Smooth muscle cell of the brain vasculature (primary cell): ENCODE data around the gene ADGRD1.

Experiments
- DNase-seq: peaks from one replicate; pipeline ENCODE4 v3.0.0-alpha.2; 2012; ENCODE audit warnings: low read depth, low spot score

ADGRD1 gene

DNA sequence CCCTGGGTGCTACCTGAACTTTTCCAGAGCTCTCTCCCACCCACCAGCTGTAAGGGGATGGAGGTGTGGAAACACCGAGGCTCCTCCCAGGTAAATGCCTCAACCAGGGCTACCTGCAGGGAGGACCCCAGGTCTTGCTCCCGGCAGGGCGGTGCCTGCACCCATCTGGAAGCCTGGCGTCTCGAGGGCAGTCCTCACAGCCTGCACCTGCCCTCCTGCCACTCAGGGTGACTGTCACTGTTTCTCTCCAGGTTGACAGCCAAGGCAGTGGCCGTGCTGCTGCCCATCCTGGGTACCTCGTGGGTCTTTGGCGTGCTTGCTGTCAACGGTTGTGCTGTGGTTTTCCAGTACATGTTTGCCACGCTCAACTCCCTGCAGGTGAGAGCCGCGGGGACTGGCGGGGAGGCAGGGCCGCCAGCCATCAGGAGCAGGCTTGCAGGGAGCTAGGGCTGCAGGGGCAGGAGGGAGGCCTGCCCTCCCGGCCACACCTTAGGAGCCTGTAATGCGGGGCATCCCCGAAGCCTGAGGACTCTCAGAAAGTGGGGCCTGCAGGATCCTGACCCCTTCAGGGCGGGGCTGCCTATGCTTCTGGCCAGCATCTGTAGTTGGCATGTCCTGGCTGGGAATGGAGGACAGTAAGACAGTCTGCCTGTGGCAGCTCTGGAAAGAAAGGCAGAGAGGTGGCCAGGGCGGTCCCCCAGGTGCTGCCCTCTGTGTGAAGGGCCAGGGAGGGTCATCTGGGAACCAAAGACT, 182.3 kb downstream of the ADGRD1 start:
- DNase-seq = no peak

DNA sequence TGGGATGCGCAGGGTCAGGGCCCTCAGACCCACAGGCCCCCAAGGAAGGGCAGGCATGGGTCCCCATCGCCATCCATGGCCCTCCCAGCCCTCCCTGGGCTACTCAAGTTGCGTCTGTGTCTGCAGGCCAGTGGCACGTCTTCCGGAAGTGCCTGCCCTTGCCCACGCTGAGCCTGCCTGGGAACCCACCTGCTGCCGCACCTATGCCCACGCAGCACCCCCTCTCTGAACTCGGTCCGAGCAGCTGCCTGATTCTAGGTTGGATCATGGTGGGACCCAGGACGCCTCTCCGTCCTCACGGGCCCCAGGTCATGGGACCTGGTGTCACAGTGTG, 182.8 kb downstream of the ADGRD1 start:
- DNase-seq = no peak

DNA sequence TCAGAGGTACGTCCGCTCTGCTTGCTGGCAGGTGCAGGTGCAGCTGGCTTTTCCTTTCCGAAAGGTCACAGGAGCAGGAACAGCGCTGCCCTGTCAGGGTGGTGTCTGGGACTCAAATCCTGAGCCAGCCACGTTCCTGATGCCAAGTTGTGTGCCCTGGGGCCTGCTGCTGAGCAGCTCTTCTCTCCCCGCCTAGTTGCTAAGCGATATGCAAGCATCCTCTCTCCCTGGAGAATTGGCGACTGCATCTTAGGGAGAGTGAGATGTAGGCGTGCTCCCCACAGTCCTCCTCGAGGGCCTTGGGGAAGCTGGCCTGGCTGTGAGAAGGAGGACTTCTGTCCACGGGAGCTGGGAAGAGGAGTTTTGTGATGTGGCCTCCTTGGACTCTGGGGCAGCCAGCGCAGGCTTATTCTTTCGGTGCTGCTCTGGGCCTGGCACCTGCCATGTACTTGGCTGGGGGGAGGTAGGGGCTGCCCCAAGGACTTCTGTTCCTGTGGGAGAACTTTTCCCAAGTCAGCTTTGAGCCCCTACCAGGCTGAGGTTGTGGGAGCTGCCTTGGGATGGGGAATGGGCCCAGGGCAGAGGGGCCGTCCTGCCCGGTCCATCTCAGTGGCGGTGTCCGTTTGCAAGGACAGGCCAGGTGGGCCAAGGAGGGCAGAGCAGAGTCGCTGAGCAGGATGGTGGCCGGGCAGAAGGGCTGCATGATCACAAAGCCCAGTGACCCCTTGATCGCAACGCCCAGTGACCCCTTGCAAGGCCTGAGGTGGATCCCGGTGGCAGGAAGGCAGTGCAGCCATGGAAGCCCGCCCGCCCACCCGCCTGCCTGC, 183.5 kb downstream of the ADGRD1 start:
- DNase-seq = no peak

DNA sequence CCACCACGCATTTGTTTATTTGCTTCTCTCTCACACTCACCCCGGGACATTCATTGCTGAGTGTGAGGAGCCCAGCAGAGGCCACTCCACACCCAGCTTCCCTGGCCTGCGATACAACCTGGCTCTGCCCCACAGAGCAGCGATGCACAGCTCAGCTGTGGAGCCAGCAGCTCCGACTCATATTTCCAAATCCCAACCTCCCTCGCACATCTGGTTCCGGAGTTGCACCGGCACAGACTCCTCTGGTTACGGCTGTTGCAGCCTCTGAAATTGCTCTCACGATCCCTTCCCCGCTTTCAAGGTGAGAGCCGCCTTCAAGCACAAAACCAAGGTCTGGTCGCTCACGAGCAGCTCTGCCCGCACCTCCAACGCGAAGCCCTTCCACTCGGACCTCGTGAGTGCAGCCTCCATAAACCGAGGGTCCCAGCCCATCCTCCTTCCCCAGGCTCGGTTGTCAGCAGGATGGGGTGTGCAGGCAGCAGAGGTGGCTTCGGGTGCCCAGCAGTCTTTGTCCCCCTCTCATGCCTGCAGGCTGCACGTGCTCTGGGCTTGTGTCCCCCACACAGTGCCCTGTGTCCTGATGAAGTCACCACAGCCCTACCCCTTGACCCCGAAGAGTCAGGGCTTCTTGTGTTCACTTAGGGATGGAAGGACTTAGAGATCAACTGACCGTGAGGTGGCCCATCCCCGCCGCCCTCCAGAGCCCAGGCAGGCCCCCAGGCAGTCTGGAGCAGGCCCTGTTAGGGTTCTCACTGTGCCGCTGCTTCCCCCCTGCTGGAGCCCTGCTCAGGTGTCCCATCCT, 184.3 kb downstream of the ADGRD1 start:
- no peak for DNase-seq

DNA sequence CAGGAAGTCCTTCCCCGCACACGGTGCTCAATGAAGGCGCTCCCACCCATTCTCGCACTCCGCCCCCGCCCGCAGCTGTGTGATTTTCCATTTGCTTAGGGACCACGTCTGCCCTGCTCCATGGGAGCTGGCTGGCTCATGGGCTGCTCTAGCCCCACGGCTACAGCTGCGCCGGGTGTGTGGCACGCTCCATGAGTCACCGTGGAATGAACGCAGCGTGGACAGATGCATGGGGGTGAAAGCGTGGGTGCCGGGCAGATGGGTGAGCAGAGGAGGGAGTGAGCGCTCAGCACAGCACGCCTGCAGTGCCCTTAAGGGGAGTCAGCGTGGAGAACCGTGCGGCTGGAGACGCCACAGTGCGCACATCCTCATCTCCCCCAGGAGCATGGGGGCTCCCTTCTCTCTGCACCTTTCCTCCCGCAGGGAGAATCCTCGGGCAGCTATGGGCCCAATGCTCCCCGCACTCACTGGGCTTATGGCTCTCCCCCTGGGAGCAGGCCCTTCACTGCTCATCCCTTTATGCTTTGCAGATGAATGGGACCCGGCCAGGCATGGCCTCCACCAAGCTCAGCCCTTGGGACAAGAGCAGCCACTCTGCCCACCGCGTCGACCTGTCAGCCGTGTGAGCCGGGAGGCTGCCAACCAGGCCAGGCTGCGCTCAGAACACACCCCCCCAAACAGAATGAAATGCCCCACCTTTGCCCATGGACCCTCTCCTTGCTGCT, 185.1 kb downstream of the ADGRD1 start:
- no peak for DNase-seq

DNA sequence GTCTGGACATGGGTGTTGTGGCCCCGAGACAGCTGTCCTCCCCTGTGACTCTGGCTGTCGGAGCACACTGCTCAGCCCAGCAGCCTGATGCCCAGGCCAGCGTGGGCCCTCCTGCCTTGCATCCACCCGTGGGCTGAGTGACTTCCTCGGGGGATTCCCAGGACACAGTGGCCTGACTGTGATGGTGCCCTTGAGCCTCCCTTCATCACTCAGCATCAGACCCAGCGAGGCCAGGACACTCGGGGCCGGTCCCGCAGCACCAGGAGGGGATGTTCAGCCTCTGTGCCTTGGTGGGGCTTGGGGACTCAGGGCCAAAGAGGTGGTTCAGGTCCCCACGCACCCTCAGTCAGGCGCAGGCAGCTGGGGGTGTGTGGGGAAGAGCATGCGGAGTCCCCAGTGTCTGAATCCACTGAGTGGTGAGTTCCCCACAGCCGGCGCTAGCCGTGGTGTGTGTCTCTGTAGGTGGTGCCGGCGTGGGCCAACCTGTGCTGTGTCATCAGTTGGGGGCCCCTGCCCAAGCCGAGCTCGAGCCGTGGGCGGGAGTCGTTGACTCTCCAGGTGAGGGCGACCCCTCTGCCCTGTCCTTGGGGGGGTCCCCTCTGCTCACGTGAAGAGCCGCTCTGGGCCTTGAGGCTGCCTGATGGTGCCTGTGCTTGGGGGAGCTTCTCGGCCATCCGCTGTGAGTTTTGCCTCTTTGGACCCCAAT, 185.8 kb downstream of the ADGRD1 start:
- DNase-seq = no peak

DNA sequence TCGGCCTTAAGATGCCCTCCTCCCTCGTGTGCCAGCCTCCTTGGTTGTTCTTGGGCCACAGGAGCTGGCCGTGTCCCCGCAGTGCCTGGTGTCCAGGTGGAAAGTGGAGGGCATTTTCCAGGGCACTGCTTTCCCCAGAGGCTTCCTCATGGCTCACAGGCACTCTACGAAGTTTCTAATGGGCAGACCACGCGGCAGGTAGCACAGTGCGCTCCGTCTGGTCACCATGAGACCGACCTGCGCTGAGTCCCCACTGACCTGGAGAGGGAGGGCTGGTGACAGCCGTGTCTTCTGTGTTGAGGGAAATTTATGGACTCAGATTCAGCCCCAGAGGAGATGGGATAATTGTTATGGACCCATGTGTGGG, 186.3 kb downstream of the ADGRD1 start:
- no peak for DNase-seq

DNA sequence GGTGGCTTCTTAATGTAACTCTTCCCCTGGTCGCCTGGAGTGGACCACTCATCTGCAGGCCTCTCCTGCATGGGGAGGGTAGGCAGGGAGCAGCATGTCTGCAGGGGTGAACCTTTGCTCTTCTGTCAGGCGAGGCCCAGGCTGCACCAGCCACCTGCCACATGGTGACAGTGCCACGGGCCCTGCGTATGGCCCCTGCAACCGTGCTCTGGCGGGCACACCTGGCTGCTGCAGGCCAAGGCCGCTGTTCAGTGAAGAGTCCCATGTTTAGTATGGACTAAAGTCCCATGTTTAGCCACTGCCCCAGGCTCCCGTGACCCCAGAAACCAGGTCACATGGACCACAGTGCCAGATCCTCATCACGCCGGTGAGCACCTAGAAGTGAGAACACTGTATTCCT, 187.0 kb downstream of the ADGRD1 start:
- no peak for DNase-seq

DNA sequence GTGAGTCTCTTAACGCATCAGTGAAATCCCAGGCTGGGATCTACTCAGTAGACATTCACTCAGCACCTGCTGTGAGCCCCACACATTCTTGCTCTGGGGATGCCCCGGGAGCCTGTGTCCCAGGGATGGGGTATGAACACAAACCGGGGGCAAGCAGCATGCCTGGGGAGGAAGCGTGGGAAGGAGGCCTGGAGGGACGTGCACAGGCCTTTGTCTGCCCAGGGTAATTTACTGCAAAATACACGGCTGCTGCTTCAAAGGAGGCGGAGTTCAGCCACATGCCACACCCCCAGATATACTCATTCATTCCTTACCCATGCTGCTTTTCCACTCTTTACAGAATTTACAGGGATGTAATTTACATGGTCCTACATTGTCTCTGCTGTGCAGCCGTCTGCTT, 187.8 kb downstream of the ADGRD1 start:
- no peak for DNase-seq

DNA sequence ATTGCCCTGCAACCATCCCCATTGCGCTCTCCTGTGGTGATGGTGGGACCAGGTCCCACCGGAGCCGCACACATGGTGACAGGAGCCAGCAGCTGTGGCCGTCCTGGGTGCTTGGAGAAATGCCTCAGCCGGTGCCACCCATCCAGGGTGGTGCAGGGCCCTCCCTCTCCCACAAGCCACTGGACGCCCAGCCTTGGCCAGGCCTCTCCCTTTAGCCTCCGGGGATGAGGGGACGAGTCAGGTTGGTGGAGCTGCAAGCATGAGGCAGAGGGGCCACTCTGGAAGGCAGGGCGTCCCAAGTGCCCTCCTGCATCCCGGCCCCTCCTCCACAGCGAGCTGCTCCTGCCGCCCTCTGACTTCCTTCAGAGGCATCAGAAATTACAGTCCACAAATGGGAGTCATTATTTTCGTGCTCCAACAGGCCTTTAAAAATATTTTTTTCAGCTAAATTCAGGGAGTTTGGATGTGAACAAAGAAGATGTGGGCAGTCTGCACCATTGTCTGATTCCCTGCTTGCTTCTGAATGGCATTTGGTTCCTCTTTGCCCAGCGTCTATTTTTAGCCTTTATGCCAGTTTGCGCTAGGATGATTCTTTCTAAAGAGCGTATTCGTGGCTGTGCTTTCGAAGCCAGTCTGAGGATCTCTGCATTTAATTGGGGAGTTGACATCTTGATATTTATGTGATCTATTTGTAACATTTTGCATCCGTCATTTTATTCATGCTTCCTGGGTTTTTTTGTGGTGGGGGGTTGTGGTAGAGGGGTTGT, 189.4 kb downstream of the ADGRD1 start:
- no peak for DNase-seq

DNA sequence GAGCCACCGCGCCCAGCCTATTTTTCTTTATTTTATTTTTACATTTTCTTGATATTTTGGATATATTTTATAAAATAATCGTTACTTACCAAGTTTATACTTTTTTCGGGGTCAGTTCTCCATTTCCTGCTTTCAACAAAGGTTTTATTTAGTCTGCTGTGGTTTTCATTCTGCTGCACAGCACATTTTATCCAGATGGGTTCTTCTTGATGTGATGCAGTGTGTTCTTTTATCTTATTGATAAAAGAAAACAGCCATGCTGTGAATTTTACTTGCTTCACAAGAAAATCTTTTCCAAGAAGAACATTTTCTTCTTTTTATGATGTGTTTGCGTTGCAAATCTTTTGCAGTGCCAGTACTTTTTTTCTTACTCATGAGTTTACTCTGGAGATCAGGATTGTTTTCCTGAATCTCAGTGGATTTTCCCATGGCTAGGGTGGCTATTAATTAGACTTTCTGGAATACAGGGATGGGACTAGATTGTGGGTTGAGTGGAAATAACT, 192.5 kb downstream of the ADGRD1 start:
- DNase-seq = no peak

DNA sequence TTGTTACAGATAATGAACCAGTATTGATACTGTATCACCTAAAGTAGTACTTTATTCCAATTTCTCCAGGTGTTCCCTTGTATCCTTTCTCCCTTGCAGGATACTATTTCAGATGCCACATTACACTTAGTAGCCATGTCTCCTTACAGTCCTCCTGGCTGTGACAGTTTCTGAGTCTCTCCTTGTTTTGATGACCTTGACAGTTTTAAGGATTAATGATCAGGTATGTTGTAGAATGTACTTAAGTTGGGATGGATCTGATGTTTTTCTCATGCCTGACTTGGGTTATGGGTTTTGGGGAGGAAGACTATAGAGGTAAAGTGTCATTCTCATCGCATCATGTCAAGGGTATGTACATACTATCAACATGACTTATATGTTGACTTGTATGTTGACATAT, 193.6 kb downstream of the ADGRD1 start:
- no peak for DNase-seq

DNA sequence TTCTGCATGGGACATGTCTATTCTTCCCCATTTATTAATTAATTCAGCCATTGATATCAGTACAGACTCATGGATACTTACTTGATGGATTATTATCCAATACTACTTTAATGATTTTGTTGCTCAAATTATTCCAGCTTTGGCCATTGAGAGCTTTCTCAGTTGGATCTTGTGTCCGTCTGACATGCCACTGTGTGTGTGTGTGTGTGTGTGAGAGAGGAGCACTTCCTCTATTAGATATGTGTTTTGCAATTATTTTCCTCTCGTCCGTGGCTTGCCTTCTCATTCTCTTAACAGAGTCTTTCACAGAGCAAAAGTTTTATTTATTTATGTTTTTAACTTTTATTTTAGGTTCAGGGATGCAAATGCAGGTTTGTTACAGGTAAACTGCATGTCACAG, 194.2 kb downstream of the ADGRD1 start:
- no peak for DNase-seq

DNA sequence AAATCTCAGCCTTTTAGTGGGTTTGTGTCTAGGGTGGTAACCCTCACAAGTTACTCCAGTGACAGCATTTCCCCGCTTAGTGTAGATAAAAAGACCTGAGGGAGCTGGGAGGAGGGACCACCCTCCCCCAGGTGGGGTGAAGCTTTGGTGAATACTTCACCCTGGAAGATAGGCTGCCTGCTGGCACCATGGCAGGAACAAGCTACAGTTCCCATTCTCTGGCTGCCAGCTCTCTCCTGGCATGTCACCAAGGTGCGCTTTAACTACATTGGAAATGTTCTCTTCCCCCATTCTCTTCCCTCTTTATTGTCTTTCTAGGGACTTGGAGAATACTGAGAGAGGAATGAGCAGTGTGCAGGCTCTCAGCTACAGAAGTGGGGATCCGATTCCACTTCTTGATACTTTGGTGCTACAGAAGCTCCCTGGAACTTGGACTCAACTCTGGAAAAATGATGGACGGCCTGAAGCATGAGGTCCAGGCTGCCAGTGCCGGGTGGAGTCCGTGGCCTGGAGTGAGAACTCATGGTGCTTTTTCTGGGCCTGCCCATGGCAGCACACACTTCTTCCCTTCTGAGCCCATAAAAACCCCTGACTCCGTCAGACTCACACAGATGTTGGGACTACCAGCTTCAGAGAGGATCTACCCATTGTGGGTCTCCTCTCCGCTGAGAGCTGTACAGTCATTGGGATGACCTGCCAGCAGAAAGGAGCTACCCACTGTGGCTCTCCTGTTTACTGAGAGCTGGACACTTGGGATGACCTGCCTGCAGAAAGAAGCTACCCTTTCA, 198.0 kb downstream of the ADGRD1 start:
- DNase-seq = no peak

DNA sequence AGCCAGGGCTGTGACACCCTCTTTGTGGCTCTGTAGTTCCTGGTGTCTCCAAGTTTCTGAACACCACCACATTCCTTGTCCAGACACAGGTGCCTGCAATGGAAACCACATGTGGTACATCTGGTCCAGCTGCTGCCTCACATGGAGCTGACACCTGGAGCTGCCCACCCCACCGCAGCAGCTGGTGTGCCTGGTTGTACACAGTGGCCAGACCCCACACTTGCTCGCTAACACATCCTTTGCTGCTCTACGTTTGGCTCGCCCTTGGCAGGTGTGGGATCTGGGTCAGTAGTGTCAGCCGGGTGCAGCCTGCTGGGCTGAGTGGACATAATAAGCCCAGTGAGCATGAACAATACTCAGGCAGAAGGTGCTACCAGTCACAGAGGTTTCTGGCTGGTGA, 198.9 kb downstream of the ADGRD1 start:
- DNase-seq = no peak

DNA sequence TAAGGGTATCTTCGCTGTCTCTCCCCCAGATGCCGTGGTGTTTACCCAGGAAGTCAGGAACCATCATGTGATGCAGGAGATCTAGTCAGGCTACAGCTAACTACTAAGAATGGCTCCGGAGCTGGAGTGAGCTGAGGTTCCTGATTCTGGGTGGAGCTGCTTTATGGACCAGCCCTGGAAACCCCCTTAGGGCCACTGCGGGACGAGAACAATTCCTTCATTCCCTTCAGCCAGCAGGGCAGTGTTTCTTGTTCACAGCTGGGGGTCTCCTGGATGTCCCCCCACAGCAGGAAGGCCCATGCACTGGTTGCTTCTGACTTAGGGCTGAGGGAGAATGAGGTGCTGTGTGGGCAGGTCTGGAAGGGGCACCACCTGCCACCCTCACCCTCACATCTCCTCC, 199.3 kb downstream of the ADGRD1 start:
- no peak for DNase-seq

DNA sequence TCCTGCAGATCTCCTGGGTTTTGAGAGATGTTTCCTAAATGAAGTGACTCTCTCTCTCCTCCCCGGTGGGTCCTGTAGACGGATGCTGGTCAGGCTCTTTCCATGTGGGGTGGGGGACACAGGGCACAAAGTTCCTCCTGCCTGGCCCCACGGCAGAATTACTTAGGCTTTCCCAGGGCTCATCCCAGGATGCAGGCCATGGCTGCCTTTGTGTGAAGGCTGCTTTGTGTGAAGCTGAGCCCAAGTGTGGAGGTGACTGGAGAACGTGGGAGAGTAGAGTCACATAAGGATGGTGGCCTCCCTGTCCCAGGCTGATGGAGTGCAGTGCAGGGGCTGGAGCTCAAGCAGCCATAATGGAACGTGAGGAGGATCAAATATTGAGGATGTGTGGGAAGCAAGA, 200.2 kb downstream of the ADGRD1 start:
- DNase-seq = no peak

DNA sequence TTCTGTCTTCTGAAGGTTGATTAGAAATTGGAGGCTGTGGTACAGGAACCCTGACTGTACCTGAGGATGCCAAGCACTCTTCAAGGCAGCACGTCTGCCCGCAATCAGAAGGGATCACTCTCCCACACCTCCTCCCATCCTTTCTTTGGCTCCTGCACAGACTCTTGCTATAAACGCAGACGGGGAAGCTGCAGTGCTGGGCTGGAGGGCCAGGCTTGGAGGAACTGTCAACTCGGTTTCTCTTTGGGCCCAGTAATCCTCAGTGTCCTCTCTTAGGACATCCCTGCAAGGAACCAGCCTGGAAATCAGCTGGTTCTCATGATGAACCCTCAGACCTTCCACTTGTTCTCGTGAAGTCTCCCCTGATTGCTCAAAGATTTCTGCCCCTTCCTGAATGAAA, 201.4 kb downstream of the ADGRD1 start:
- no peak for DNase-seq

DNA sequence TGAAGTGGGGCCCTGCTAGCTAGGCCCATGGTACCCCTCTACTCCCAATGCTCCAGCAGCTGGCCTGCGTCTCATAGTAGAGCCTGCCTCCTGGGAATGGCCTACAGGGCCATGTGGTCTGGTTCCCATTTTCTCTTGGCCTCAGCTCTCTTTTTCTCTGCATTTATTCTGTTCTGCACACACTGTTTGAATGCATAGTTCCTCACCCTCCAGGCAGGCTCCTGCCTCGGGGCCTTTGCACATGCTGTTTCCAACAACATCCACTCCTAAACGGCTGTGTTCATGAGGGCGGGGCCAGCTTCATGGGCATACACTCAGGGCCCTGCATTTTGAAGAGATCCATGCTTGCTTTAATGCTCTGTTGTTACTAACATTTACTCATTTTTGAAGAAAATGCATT, 204.0 kb downstream of the ADGRD1 start:
- DNase-seq = no peak

DNA sequence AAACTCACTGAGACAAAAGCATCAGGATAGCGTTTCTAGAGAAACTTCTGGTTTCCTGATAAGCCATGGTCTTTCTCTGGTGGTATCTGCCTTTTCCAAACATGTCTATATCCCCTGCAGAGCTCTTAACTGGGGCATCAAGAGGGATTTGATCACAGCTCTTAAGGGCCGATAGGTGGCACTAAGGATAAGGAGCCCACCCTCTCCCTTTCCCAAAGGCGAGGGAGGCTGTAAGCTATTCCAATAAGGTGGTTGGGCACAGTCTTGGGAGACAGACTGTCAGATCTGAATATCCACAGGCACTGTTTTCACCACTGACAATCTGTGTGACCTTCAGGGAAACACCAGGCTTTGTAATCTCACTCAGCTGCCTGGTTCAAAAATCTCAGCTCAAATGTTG, 206.0 kb downstream of the ADGRD1 start:
- no peak for DNase-seq
